Stimulated activated CD8-positive, alpha-beta memory T cell treated with anti-CD3 and anti-CD28 coated beads, Interleukin-15, amount 100 ng/mL, for 4 hours (primary cell): ENCODE data around the gene CEP70.
"Not testable (repeated sequence)": the region's sequence is repeated elsewhere in the genome, so short reads cannot be mapped to it uniquely, and the experiment has no call there.

Experiments
- DNase-seq, 2 donors: peaks; one replicate each; pipeline ENCODE4 v3.0.0-alpha.2; 2020; ENCODE audit warnings: low read depth in 2 of 2

The CEP70 gene

DNA sequence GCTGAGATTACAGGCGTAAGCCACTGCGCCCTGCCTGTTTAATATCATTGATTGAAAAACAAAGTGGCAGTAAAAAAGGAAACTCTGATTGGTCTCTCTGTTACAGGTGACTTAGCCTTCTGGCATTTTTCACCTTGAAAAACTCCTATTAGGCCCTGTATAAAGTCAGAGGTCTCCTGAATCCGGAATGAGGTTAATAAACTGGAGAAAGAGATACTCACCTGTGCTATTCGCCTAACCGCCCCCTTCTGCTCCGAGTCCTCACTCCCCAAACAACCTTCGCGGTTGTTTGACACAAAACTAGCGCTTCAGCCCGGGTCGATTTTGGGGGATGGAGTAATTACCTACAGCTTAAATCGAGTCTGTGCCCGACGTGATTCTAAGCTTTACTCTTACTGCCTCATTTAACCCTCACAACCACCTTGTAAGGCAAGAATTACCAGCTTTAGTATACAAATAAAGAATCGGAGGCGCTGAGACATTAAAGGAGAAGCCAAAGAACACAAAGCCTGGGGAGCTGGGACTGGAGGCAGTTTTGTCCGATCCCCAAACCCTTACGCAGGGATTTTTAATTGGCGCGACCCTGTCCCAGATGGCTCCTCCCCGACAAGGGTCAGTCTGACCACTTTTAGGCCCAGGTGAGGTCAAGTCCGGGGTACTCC is 441 bp downstream of the CEP70 start:
- DNase-seq, result no peak

DNA sequence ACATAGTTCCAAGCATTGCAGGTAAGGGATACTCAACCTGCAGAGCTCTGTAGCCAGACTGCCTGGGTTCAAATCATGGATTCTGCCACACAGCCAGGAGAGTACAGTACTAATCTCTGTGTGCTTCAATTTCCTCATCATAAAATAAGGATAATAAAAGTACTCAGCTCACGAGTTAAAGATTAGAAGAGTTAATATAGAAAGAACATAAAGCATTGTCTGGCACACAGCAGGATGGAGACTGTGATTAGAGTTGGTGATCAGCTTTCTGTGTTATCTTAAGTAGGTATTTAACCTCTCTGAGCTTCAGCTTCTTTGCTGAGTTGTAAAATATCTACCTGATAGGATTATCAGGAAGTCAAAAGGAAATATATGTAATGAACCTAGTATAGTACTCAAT is 2.7 kb downstream of the CEP70 start:
- no peak for DNase-seq

DNA sequence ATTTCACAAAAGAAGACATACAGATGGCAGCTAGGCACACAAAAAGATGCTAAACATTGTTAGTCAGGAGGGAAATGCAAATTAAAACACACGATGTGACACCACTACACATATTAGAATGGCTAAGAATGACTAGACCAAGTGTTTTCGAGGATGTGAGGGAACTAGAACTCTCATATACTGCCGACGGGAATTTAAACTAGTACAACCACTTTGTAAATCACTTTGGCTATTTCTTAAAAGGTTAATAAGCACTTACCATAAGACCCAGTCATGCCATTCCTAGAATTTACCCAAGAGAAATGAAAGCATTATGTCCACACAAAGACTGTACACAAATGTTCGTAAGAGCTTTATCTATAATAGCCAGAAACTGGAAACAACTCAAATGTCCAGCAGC is 5.6 kb downstream of the CEP70 start:
- no peak for DNase-seq

DNA sequence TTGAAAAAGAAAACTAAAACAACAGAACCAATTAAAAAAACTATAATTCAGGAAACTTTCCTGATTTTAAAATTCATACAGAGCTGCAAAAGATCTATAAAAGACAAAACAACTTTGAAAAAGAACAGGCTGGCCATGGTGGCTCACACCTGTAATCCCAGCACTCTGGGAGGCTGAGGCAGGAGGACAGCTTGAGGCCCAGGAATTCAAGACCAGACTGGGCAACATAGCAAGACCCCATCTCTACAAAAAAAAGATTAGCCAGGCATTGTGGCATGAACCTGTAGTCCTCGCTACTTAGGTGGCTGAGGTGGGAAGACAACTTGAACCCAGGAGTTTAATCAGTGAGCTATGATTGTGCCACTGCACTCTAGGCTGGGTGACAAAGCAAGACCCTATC is 6.7 kb downstream of the CEP70 start:
- no peak for DNase-seq

DNA sequence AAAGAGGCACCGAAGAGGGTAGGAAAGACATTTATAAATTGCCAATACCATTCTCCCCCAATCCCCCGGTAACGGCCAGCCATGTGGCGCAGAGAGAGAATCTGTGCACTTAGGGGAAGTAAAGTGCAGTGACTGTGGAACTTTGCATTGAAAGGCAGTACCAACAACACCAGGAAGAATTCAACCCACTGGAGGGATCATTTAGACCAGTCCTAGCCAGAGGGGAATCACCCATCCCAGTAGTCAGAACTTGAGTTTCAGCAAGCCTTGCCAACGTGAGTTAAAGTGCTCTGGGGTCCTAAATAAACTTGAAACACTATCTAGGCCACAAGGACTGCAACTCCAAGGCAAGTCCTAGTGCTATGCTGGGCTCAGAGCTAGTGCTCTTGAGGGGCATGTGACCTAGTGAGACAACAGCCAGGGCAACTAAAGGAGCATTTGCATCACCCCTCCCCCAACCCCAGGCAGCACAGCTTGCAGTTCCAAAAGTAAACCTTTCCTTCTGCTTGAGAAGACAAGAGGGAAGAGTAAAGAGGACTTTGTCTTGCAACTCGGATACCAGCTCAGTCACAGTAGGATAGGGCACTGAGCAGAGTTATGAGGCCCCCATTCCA is 15.0 kb downstream of the CEP70 start:
- no peak for DNase-seq

DNA sequence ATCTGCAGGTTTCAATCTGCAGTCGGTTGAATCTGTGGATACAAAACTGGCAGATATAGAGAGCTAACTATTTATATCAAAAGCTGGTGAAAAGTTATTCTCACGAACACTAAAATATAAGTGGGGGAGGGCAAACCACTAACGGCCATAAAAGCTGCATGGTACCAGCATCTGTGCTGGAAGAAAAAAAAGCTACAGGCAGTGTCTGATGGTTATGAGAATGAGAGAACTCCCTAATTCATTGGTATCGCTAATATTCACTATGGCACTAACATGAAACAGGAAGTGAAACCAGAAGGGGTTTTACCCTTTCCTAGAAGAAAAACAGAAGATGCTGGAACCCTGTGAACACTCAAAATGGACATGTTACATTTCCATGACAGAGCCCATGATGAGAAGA is 15.9 kb downstream of the CEP70 start:
- no peak for DNase-seq

DNA sequence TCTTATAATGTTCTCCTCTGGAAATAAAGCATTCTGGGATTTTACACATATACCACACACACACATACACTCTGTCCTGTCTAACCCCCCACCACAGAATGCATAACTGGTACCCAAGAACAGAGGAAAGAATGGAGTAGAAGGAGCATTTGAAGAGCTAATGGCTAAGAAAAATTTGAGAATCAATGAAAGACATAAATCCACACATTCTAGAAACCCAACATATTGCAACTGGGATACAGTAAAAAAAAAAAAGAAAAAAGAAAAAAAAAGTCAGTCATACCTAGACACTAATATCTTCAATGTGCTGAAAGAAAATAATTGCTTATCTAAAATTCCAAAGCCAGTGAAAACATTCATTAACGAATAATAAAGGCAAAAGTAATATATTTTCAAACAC is 20.9 kb downstream of the CEP70 start:
- DNase-seq, result no peak

DNA sequence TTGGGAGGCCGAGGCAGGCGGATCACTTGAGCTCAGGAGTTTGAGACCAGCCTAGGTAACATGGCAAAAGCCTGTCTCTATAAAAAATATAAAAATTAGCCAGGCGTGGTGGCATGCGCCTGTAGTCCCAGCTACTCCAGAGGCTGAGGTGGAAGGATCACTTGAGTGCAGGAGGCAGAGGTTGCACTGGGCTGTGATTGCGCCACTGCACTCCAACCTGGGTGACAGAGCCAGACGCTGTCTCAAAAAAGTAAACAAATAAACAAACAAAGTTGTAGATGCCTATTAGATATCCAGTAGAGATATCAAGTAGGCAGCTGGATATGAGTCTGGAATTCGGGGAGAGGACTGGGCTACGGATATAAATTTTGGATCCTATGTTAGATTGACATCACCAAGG is 24.4 kb downstream of the CEP70 start:
- not testable (repeated sequence) for DNase-seq

DNA sequence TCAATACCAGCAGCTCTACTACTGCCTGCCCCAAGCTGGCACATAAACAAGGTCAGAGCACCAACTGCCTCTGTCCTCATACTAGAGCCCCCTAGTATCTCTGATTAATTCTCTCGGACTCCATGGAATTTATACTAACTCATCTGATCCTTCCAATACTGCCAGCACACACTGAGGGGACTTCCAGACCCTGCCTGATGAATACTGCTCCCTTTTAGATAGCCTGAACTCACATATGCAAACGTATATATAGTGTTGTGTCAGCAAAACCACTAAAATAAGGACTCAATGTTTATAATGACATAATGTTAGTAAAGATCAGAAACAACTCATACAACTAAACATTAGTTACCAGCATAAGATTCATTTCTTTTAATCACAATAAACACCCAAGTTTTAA is 25.0 kb downstream of the CEP70 start:
- no peak for DNase-seq

DNA sequence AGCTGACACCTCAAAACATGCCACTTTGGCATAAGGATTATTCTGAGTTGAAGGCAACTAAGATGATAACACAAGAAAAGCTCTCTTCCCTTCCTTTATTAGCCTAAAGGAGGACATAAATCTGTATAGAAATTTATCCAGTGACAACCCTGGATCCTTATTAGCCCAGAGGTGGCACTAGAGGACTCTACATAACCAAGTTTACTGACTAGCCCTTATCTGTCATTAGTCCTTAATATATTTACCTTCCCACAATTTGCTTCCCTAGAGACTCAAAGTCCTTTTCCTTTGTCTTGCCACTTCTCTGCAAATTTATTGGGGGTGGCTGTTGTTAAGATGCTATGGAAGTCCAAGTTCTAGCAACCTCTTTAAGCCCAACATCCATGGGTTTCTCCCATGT is 26.7 kb downstream of the CEP70 start:
- no peak for DNase-seq

DNA sequence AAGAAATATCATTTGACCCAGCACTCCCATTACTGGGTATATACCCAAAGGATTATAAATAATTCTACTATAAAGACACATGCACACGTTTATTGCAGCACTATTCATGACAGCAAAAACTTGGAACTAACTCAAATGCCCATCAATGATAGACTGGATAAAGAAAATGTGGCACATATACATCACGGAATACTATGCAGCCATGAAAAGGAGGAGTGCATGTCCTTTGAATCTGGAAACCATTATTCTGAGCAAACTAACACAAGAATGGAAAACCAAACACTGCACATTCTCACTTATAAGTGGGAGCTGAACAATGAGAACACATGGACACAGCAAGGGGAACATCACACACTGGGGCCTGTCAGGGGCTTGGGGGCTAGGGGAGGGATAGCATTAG is 27.8 kb downstream of the CEP70 start:
- DNase-seq, result not testable (repeated sequence)

DNA sequence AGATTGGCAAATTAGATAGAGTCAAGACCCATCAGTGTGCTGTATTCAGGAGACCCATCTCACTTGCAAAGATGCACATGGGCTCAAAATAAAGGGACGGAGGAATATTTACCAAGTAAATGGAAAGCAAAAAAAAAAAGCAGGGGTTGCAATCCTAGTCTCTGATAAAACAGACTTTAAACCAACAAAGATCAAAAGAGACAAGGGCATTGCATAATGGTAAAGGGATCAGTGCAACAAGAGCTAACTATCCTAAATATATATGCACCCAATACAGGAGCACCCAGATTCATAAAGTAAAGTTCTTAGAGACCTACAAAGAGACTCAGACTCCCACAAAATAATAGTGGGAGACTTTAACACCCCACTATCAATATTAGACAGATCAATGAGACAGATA is 31.2 kb downstream of the CEP70 start:
- not testable (repeated sequence) for DNase-seq

DNA sequence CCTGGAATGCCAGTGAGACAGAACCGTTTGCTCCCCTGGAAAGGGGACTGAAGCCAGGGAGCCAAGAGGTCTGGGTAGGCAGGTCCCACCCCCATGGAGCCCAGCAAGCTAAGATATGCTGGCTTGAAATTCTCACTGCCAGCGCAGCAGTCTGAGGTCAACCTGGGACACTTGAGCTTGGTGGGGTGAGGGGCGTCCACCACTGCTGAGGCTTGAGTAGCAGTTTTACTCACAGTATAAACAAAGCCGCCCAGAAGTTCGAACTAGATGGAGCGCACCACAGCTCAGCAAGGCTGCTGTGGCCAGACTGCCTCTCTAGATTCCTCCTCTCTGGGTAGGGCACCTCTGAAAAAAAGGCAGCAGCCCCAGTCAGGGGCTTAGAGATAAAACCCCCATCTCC is 33.6 kb downstream of the CEP70 start:
- no peak for DNase-seq

DNA sequence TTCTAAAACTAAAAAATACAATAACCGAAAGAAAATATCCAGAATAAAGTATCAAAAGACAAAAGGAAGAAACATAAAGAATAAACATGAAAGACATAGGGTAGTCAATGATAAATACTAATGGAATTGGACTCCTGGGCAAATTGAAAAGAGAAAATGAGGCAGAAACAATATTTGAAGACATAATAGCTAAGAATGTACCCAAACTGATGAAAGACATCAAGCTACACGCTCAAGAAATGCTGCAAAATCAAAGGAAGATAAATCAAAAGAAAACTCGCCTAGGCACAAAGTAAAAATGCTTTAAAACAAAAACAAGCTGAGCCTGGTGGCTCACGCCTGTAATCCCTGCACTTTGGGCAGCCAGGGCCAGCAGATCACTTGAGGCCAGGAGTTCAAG is 34.9 kb downstream of the CEP70 start:
- no peak for DNase-seq

DNA sequence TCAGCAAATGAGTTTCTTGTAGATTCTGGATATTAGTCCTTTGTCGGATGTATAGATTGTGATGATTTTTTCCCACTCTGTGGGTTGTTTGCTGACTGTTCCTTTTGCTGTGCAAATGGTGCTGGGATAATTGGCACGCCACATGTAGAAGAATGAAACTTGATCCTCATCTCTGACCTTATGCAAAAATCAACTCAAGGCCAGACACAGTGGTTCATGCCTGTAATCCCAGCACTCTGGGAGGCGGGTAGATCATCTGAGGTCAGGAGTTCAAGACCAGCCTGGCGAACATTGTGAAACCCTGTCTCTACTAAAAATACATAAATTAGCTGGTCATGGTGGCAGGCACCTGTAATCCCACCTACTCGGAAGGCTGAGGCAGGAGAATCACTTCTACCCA is 39.3 kb downstream of the CEP70 start:
- not testable (repeated sequence) for DNase-seq

DNA sequence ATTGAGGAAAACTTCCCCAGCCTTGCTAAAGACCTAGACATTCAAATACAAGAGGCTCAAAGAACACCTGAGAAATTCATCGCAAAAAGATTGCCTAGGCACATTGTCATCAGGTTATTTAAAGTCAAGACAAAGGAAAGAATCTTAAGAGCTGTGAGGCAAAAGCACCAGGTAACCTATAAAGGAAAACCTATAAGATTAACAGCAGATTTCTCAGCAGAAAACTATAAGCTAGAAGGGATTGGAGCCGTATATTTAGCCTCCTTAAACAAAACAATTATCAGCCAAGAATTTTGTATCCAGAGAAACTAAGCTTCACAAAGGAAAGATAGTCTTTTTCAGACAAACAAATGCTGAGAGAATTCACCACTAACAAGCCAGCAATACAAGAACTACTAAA is 43.1 kb downstream of the CEP70 start:
- DNase-seq, result not testable (repeated sequence)

DNA sequence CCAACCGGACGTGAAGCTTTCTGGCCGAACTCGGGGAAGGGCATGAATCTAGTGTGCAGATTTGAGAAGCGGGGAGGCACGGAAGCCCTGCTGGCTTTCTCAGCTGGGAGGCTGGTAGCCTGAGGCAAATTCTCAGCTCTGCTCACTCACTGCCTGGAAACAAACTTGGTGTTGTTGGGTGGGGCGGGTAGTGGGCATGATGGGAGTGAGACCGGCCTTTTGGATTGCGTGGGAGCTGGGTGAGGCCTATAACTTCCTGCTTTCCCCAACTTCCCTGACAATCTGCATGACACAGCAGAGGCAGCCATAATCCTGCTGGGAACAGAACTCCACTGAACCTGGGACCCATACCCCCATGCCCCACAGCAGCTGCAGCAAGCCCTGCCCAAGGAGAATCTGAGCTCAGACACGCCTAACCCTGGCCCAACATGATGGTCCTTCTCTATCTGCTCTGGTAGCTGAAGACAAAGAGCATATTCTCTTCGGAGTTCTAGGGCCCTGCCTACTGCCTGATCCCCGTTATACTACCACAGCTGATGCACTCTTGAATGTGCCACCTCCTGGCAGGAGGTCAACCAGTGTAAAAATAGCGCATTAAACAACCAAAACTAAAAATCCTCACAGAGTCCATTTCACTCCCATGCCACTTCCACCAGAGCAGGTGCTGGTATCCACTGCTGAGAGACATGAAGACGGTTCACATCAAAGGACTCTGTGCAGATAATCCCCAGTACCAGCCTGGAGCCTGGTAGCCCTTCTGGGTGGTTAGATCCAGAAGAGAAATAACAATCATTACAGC is 44.7 kb downstream of the CEP70 start:
- no peak for DNase-seq

DNA sequence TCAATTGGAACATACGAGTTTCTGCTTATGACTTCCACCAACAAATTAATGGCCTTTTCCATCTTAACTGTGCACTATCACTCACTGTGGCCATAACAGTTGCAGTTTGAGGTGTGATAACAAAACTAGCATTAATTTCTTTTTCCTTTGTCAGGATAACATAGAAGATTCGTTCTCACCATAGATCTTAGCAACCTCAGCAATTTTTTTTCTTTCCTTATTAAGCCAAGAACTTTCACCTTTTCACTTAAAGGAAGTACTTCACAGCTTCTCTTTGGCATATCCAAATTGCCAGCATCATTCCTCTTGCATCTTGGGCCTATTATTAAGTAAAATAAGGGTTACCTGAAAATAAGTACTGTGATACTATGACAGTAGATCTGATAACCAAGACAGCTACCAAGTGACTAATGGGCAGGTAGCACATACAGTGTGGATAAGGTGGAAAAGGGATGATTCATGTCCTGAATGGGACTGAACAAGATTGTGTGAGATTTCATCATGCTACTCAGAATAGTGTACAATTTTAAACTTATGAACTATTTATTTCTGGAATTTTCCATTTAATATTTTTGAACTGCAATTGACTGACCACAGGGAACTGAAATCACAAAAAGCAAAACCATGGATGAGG is 46.6 kb downstream of the CEP70 start:
- no peak for DNase-seq

DNA sequence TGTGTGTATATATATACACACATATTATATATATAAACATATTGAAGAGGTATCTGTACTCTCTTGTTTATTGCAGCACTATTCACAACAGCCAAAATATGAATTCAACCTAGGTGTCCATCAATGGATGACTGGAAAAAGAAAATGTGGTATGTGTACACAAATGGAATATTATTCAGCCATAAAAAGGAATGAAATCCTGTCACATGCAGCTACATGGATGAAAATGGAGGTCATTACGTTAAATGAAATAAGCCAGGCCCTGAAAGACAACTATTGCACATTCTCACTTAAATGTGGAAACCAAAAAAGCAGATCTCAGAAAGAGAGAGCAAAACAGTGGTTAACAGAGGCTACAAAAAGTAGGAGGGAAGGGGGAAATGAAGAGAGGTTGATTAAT is 49.5 kb downstream of the CEP70 start:
- no peak for DNase-seq

DNA sequence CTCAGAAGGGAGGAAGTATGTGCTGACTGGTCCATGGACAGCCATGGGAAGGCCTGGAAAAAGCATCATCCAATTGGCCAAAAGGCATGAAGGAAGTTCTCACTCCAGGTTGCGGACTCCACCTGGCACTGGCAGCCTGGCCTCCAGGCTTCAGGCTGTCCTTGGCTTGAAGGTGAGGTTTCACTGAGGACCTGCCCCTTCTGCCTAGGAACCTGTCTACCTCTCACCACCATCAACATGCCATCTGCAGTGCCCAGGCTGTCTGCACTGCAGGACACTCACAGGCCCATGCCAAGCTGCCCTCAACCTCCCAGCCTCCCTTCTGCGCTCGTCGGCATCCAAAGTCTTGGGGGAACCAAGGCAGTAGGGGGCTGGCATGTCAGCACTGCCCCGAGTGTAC is 51.1 kb downstream of the CEP70 start:
- DNase-seq, result no peak

DNA sequence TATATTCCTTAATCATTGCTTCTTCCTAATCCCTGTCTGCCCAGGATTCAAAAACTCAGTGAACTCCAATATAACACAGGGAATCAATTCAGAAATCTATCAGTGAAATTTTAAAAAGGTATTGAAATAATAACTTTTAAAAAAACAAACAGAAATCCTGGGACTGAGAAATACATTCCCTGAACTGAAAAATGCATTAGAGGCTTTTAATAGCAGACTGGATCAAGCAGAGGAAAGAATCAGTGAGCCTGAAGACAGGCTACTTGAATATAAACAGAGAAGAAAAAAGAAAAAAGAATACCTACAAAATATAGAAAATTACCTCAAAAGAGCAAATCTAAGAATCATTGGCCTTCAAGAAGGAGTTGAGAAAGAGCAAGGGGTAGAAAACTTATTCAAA is 54.7 kb downstream of the CEP70 start:
- no peak for DNase-seq

DNA sequence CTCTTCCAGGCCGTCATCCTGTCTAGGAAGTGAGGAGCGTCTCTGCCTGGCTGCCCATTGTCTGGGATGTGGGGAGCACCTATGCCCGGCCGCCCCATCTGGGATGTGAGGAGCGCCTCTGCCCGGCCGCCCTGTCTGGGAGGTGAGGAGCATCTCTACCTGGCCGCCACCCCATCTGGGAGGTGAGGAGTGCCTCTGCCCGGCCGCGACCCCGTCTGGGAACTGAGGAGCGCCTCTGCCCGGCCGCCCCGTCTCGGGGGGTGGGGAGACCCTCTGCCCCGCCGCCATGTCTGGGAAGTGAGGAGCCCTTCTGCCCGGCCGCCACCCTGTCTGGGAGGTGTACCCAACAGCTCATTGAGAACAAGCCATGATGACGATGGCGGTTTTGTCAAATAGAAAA is 72.6 kb downstream of the CEP70 start:
- not testable (repeated sequence) for DNase-seq
